Endothelial cell of coronary artery (primary cell): ENCODE measurements around the gene SAMD15. TPM values are rescaled to one million over a fixed set of nuclear protein-coding genes. Genes with fewer than 3 reads are reported as not detected.

ENCODE experiments used
- total RNA-seq: library from RNA; depleted of rRNA; stranded (reverse); fragments of >200 nt; gene quantifications from 2 replicates; pipeline ENCODE4 v1.2.3, GENCODE V29; 2014

The SAMD15 gene
- total RNA-seq, result 0.94 and 2.6 TPM in 2 replicates

GRCh38 chr14:77376771-77377501 lies at the start of gene SAMD15, which contains the start of gene TMED8:
SAMD15 (plus strand) TSS chr14:77377379; CDS start chr14:77377419, 40 bp downstream.
TMED8 (minus strand) TSS chr14:77377094; CDS start chr14:77377053, 41 bp downstream.

DNA sequence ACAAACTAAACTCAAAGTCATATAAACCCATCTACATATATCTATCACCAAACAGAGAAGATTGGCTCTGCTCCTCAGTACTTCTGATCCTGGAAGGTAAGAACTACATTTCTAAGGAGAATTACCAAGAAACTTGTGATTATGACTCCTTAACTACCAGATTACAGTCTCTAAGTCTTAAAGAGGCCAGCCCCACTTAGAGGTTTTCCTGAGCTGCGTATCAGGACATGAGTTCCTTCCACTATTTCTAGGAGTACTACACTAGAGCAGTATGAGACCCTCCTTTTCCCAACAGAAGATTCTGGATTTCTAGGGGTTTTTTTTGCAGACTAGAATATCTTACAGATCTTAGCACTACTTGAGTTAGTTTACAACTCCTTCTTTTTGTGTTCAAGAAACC lies 46.2 kb downstream of the SAMD15 start, which contains the start of gene NOXRED1:
Gene NOXRED1 (minus strand): TSS at position 101 of the 400 bp plus-strand sequence. CDS start 634 bp downstream, outside the sequence.

Other genes starting within 250 kb of the SAMD15 start
- 0.09 TPM in 1 of 2 replicates, not detected in the other for gene ZDHHC22, start 235.6 kb upstream of the SAMD15 start, total RNA-seq
- gene TMEM63C, start 195.6 kb upstream of the SAMD15 start, total RNA-seq, result 0.72 and 0.75 TPM in 2 replicates
- gene NGB, start 106.2 kb upstream of the SAMD15 start, total RNA-seq, result not detected in 2 replicates
- gene POMT2, start 56.5 kb upstream of the SAMD15 start, total RNA-seq, result 9.4 and 12.5 TPM in 2 replicates
- 9.3 and 18.1 TPM in 2 replicates for gene GSTZ1, start 56.3 kb upstream of the SAMD15 start, total RNA-seq
- gene TMED8, start 285 bp upstream of the SAMD15 start, total RNA-seq, result 8.6 and 10.2 TPM in 2 replicates
- 0.09 TPM in 2 replicates for gene NOXRED1, start 46.1 kb downstream of the SAMD15 start, total RNA-seq
- gene VIPAS39, start 80.2 kb downstream of the SAMD15 start, total RNA-seq, result 27.8 and 31.0 TPM in 2 replicates
- gene AHSA1, start 80.7 kb downstream of the SAMD15 start, total RNA-seq, result 139 and 151 TPM in 2 replicates
- gene ISM2, start 121.4 kb downstream of the SAMD15 start, total RNA-seq, result under 0.01 and 0.09 TPM in 2 replicates
- 37.7 and 41.8 TPM in 2 replicates for gene SPTLC2, start 239.3 kb downstream of the SAMD15 start, total RNA-seq